Measurements from ENCODE around the gene MTFMT. TPM values are rescaled to one million over a fixed set of nuclear protein-coding genes. Genes with fewer than 3 reads are reported as not detected.
A peak's percentile ranks its signal among the peaks of the same experiment; 100 is the strongest.

MTFMT gene
- total and polyA plus RNA-seq, 2 of the 13 experiments (the other 11 are each of a cell fraction or from before 2014, with no cell fraction given): 9.9 to 23.2 TPM

- TF ChIP-seq, protein P1, sequence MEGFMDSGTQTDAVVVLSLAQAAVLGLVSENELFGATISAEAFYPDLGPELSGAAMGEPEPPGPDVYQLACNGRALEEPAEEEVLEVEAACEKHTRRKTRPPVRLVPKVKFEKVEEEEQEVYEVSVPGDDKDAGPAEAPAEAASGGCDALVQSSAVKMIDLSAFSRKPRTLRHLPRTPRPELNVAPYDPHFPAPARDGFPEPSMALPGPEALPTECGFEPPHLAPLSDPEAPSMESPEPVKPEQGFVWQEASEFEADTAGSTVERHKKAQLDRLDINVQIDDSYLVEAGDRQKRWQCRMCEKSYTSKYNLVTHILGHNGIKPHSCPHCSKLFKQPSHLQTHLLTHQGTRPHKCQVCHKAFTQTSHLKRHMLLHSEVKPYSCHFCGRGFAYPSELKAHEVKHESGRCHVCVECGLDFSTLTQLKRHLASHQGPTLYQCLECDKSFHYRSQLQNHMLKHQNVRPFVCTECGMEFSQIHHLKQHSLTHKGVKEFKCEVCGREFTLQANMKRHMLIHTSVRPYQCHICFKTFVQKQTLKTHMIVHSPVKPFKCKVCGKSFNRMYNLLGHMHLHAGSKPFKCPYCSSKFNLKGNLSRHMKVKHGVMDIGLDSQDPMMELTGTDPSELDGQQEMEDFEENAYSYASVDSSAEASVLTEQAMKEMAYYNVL (CRISPR knock-in tag; IDR thresholded peaks at IDR 0.05; ENCODE audit: borderline replicate concordance): peak; percentile 57; the same call in 1 of the 2 replicates
- 0 out of 2 replicates have a peak, but pooled peaks have one; percentile 69 for TF ChIP-seq U2AF2 (IDR thresholded peaks at IDR 0.05; ENCODE audit: low read depth, low read length)
- no peak for TF ChIP-seq ZNF878 (CRISPR knock-in tag; IDR thresholded peaks at IDR 0.05)
- TF ChIP-seq FOXP4 (CRISPR knock-in tag; IDR thresholded peaks at IDR 0.05): no peak
- TF ChIP-seq MZF1 (CRISPR knock-in tag; IDR thresholded peaks at IDR 0.05; ENCODE audit: borderline replicate concordance): no peak
- no peak for TF ChIP-seq XBP1 (CRISPR knock-in tag; IDR thresholded peaks at IDR 0.05)
- no peak for TF ChIP-seq SIX4 (CRISPR knock-in tag; IDR thresholded peaks at IDR 0.05)
- TF ChIP-seq ZNF773 (CRISPR knock-in tag; IDR thresholded peaks at IDR 0.05; ENCODE audit: borderline replicate concordance): no peak
- TF ChIP-seq, protein P2, sequence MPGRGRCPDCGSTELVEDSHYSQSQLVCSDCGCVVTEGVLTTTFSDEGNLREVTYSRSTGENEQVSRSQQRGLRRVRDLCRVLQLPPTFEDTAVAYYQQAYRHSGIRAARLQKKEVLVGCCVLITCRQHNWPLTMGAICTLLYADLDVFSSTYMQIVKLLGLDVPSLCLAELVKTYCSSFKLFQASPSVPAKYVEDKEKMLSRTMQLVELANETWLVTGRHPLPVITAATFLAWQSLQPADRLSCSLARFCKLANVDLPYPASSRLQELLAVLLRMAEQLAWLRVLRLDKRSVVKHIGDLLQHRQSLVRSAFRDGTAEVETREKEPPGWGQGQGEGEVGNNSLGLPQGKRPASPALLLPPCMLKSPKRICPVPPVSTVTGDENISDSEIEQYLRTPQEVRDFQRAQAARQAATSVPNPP (CRISPR knock-in tag; IDR thresholded peaks at IDR 0.05): no peak
- no peak for TF ChIP-seq TCF12 (IDR thresholded peaks at IDR 0.05)
- peak; percentile 49; the same call in 1 of the 2 replicates for TF ChIP-seq TCF12 (CRISPR knock-in tag; IDR thresholded peaks at IDR 0.05)
- TF ChIP-seq TEAD2 (CRISPR knock-in tag; IDR thresholded peaks at IDR 0.05): no peak
- TF ChIP-seq ZNF34 (CRISPR knock-in tag; IDR thresholded peaks at IDR 0.05; ENCODE audit: borderline replicate concordance): no peak
- no peak for TF ChIP-seq SIX1 (CRISPR knock-in tag; IDR thresholded peaks at IDR 0.05; ENCODE audit: borderline replicate concordance)
- no peak for TF ChIP-seq ZNF350 (CRISPR knock-in tag; IDR thresholded peaks at IDR 0.05; ENCODE audit: borderline replicate concordance, low read depth)
- TF ChIP-seq NFE2L2 (IDR thresholded peaks at IDR 0.05; ENCODE audit: low read length): no peak
- TF ChIP-seq RARG (CRISPR knock-in tag; IDR thresholded peaks at IDR 0.05; ENCODE audit: low read depth): no peak
- TF ChIP-seq FOSL1 (CRISPR knock-in tag; IDR thresholded peaks at IDR 0.05; ENCODE audit: borderline replicate concordance): no peak
- TF ChIP-seq TBP (CRISPR knock-in tag; IDR thresholded peaks at IDR 0.05): no peak
- no peak; the same call in 1 of the 2 replicates for TF ChIP-seq ZGPAT (CRISPR knock-in tag; IDR thresholded peaks at IDR 0.05)
- no peak for TF ChIP-seq LCORL (IDR thresholded peaks at IDR 0.05)
- no peak for TF ChIP-seq LCORL (CRISPR knock-in tag; IDR thresholded peaks at IDR 0.05)
- peak; percentile 85; the same call in 1 of the 2 replicates for TF ChIP-seq ZNF776 (CRISPR knock-in tag; IDR thresholded peaks at IDR 0.05)
- no peak for TF ChIP-seq KLF6 (CRISPR knock-in tag; IDR thresholded peaks at IDR 0.05)
- TF ChIP-seq MED1 (CRISPR knock-in tag; IDR thresholded peaks at IDR 0.05): peak; percentile 63
Observed at GRCh38 chr15:64989416-64990167, 39.8 kb downstream of the MTFMT start, which contains the start of gene SPG21 (continued).
